NB4 (cell line): Measurements from ENCODE around the gene HOXC13.

Experiments
- CTCF ChIP-seq: IDR thresholded peaks from one replicate; pipeline ENCODE4 v1.5.1; 2012; ENCODE audit warnings: low read depth, low read length
- MAX ChIP-seq: IDR thresholded peaks from 2 replicates; pipeline ENCODE4 v1.6.1; 2011; ENCODE audit warnings: low read depth, low read length
- MYC ChIP-seq: IDR thresholded peaks from 2 replicates; pipeline ENCODE4 v1.6.1; 2011; ENCODE audit warnings: low read depth, low read length
- POLR2A ChIP-seq: IDR thresholded peaks from 2 replicates; pipeline ENCODE4 v1.6.1; 2011; ENCODE audit warnings: mild to moderate bottlenecking; ENCODE audit not compliant: insufficient read length; ENCODE audit errors: extremely low read depth

GRCh38 chr12:53928054-53928835 is 10.4 kb upstream of the HOXC13 start:
- TF ChIP-seq CTCF (no peak), MAX (no peak), POLR2A (no peak), MYC (no peak)
